Type B pancreatic cell (in vitro differentiated cells): ENCODE measurements around the gene ADAM19. TPM values are rescaled to one million over a fixed set of nuclear protein-coding genes. Genes with fewer than 3 reads are reported as not detected.

Experiments used
- DNase-seq: peaks from one replicate; pipeline ENCODE4 v3.0.0; 2021; ENCODE audit warnings: mixed read lengths; ENCODE audit not compliant: unreplicated experiment; ENCODE audit errors: extremely low spot score
- H3K27ac Mint-ChIP-seq: 2 replicates; pipeline ENCODE4 v1.8.0; 2021; ENCODE audit warnings: mild to moderate bottlenecking, mixed read lengths
- H3K27me3 Mint-ChIP-seq: 2 replicates; pipeline ENCODE4 v1.8.0; 2021; ENCODE audit warnings: mixed read lengths
- H3K36me3 Mint-ChIP-seq: 2 replicates; pipeline ENCODE4 v1.8.0; 2021; ENCODE audit warnings: mixed read lengths
- H3K4me1 Mint-ChIP-seq: one replicate; pipeline ENCODE4 v1.8.0; 2021; ENCODE audit warnings: mixed read lengths; ENCODE audit not compliant: unreplicated experiment
- H3K4me3 Mint-ChIP-seq: 2 replicates; pipeline ENCODE4 v1.8.0; 2021; ENCODE audit warnings: mild to moderate bottlenecking, mixed read lengths
- H3K9me3 Mint-ChIP-seq: 2 replicates; pipeline ENCODE4 v1.8.0; 2021; ENCODE audit warnings: mixed read lengths
- total RNA-seq: library from RNA; stranded (reverse); gene quantifications from 2 replicates; pipeline ENCODE4 v1.2.1, GENCODE V29; 2021; ENCODE audit warnings: low replicate concordance
- TF ChIP-seq, protein P1 (sequence below): fragments of 200-600 bp; sonication (generic); conservative IDR thresholded peaks from 2 replicates; pipeline ENCODE4 v1.5.0; 2021; ENCODE audit warnings: antibody characterized with exemption, mild to moderate bottlenecking

Gene ADAM19
- total RNA-seq, 1 donor from 2014 or later, result 15.8 TPM

- no peaks in the 10 kb centered on the region for H3K36me3 Mint-ChIP-seq
- peaks cover 56% of the 10 kb centered on the region for H3K27me3 Mint-ChIP-seq
- TF ChIP-seq, protein P1, sequence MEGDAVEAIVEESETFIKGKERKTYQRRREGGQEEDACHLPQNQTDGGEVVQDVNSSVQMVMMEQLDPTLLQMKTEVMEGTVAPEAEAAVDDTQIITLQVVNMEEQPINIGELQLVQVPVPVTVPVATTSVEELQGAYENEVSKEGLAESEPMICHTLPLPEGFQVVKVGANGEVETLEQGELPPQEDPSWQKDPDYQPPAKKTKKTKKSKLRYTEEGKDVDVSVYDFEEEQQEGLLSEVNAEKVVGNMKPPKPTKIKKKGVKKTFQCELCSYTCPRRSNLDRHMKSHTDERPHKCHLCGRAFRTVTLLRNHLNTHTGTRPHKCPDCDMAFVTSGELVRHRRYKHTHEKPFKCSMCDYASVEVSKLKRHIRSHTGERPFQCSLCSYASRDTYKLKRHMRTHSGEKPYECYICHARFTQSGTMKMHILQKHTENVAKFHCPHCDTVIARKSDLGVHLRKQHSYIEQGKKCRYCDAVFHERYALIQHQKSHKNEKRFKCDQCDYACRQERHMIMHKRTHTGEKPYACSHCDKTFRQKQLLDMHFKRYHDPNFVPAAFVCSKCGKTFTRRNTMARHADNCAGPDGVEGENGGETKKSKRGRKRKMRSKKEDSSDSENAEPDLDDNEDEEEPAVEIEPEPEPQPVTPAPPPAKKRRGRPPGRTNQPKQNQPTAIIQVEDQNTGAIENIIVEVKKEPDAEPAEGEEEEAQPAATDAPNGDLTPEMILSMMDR, result no peak
- peaks cover 11% of the 10 kb centered on the region for H3K4me1 Mint-ChIP-seq
- no peaks in the 10 kb centered on the region for H3K9me3 Mint-ChIP-seq
- no peak overlapping the region for H3K4me3 Mint-ChIP-seq
- no peak for DNase-seq
- H3K27ac Mint-ChIP-seq, result no peak overlapping the region
Observed at GRCh38 chr5:157464519-157465171, 110.9 kb downstream of the ADAM19 start.

DNA sequence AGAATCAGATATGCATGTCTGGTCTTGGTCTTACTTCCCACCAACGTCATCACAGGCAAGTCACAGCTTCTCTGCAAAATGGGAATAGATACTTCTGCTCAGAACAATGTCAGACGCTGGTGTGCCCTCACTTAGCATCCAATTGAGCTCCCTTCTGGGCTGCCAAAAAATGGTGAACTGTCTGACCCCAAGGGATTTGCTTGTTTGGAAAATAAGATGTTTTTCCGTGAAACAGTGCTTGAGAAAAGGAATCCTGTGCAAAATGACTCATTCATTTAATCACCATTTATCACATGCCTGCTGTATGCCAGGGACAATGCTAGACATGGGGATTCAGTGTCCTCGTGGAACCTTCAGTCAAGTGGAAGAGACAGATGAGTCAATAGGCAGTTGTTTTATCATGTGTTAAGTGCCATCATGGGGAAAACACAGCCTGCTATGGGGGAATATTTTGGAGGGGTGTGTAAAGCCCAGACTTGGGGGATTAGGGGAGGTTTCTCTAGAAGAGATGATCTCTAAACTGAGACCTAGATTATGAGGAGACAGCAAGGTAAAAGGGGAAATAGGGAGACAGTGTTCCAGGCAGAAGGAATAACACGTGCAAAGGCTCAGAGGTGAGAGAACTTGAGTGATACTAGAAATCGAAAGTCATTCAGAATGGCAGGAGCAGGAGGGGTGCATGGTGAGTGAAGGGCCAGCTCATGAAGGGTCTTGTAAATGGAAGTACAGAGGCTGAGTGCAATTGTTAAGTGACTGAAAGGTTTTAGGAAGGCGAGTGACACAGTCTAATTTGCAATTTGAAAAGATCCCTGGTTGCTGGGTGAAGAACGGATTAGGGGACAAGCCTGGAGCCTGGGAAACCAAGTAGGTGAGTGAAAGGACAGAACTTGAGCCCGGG lies 111.7 kb downstream of the ADAM19 start:
- Mint-ChIP-seq H3K27me3 (peaks cover 64% of the 10 kb centered on the region), H3K9me3 (no peaks in the 10 kb centered on the region), H3K4me1 (peaks cover 13% of the 10 kb centered on the region), H3K27ac (no peak overlapping the region), H3K36me3 (no peaks in the 10 kb centered on the region), H3K4me3 (peak overlapping the region; percentile 0)
- DNase-seq, result no peak
- TF ChIP-seq, protein P1, result no peak

GRCh38 chr5:157463081-157463480 lies 112.5 kb downstream of the ADAM19 start:
- TF ChIP-seq, protein P1, result no peak
- Mint-ChIP-seq H3K4me1 (peaks cover 17% of the 10 kb centered on the region), H3K27ac (no peak overlapping the region), H3K9me3 (no peaks in the 10 kb centered on the region), H3K4me3 (no peak overlapping the region), H3K36me3 (no peaks in the 10 kb centered on the region), H3K27me3 (peaks cover 72% of the 10 kb centered on the region)
- no peak for DNase-seq

GRCh38 chr5:157460921-157461792 lies 114.4 kb downstream of the ADAM19 start:
- Mint-ChIP-seq H3K27me3 (peaks cover 77% of the 10 kb centered on the region), H3K36me3 (no peaks in the 10 kb centered on the region), H3K9me3 (no peaks in the 10 kb centered on the region), H3K27ac (no peak overlapping the region), H3K4me3 (peak overlapping the region; percentile 69), H3K4me1 (peaks cover 18% of the 10 kb centered on the region)
- DNase-seq, result no peak
- TF ChIP-seq, protein P1, result no peak
